Spleen (tissue), 11 donors: Measurements from ENCODE around the gene LOXL4. TPM values are rescaled to one million over a fixed set of nuclear protein-coding genes. Genes with fewer than 3 reads are reported as not detected.

ENCODE experiments used
- DNase-seq: peaks from one replicate; pipeline ENCODE4 v3.0.0-alpha.2; 2020
- H3K27ac ChIP-seq, 8 donors: fragments of 200-600 bp; sonication (generic) in 7 of 8; 1 replicate in 4 of 8; 2 replicates in 4 of 8; pipeline versions ENCODE4 v1.5.0 to v1.8.0; 2016 to 2021; ENCODE audit warnings: inconsistent platforms in 4 of 8, mild to moderate bottlenecking in 4 of 8, moderate library complexity in 1 of 8
- H3K27me3 ChIP-seq, 7 donors: fragments of 200-600 bp; sonication (generic) in 6 of 7; replicated peaks in 1 of 7; 1 replicate in 4 of 7; 2 replicates in 3 of 7; pipeline versions ENCODE4 v1.5.0 to v1.8.0; 2016 to 2021; ENCODE audit warnings: inconsistent platforms in 3 of 7, mild to moderate bottlenecking in 1 of 7
- H3K36me3 ChIP-seq, 6 donors: fragments of 200-600 bp; sonication (generic) in 5 of 6; 1 replicate in 4 of 6; 2 replicates in 2 of 6; pipeline versions ENCODE4 v1.5.0 to v1.8.0; 2016 to 2021; ENCODE audit warnings: inconsistent platforms in 2 of 6
- H3K4me1 ChIP-seq, 6 donors: fragments of 200-600 bp; sonication (generic) in 5 of 6; 1 replicate in 3 of 6; 2 replicates in 3 of 6; pipeline versions ENCODE4 v1.5.0 to v1.8.0; 2016 to 2021; ENCODE audit warnings: inconsistent platforms in 3 of 6
- H3K4me3 ChIP-seq, 8 donors: fragments of 200-600 bp; sonication (generic) in 7 of 8; 1 replicate in 4 of 8; 2 replicates in 4 of 8; pipeline versions ENCODE4 v1.5.0 to v1.8.0; 2016 to 2021; ENCODE audit warnings: inconsistent platforms in 4 of 8, mild to moderate bottlenecking in 4 of 8, moderate library complexity in 2 of 8
- H3K9me3 ChIP-seq, 8 donors: fragments of 200-600 bp; sonication (generic) in 7 of 8; 1 replicate in 4 of 8; 2 replicates in 4 of 8; pipeline versions ENCODE4 v1.5.0 to v1.8.0; 2016 to 2021; ENCODE audit warnings: inconsistent platforms in 4 of 8
- CTCF ChIP-seq, 11 experiments: fragments of 200-600 bp in 7 of 11; fragments of 450-650 bp in 4 of 11; sonication (generic) in 4 of 11; IDR thresholded peaks in 8 of 11; conservative IDR thresholded peaks in 3 of 11; 1 replicate in 7 of 11; 2 replicates in 4 of 11; pipeline versions ENCODE4 v1.4.0 to v1.8.0; 2016 to 2021; ENCODE audit warnings: antibody characterized with exemption in 11 of 11, inconsistent platforms in 4 of 11, mild to moderate bottlenecking in 1 of 11
- POLR2A ChIP-seq, 3 donors: fragments of 450-650 bp; IDR thresholded peaks; one replicate each; pipeline ENCODE4 v1.5.1; 2017; ENCODE audit warnings: antibody characterized with exemption in 3 of 3, mild to moderate bottlenecking in 1 of 3
- POLR2AphosphoS5 ChIP-seq, 3 donors: sonication (generic); formaldehyde crosslinking; IDR thresholded peaks; one replicate each; pipeline ENCODE4 v1.5.1; 2017; ENCODE audit warnings: antibody characterized with exemption in 3 of 3
- WGBS, 5 donors: extraction: QIAGEN DNeasy Blood & Tissue Kit in 3 of 5; methylation state at CpG; one replicate each; pipeline versions ENCODE4 v1.1.5 to v1.1.7; 2013 to 2018; 5-methylcytosine and 5-hydroxymethylcytosine counted together
- intact Hi-C: fragments of 100-400 bp; cut with DNase I; formaldehyde crosslinking; loops from one replicate; pipeline ENCODE4 v1.15.0; 2023; ENCODE audit warnings: low total_unique reads
- polyA plus RNA-seq, 3 donors: library from polyadenylated mRNA; stranded (reverse); fragments of 200-250 nt; gene quantifications; one replicate each; pipeline ENCODE4 v1.2.1, GENCODE V29; 2013
- total RNA-seq, 7 donors: library from RNA; depleted of rRNA in 3 of 7; stranded (reverse); fragments of >200 nt in 3 of 7; fragmentation: NEBNext Ultra II Directional in 4 of 7; extraction: Animal tissue kit (Norgen Biotek cat#: 25700) in 4 of 7; gene quantifications; one replicate each; pipeline versions ENCODE4 v1.1.0 to v1.2.1, GENCODE V29; 2016 to 2021
- donor health status: healthy with polysubstance abuse.
- donor health status: DM: no; HTN: no; CAD: no; lungs with moderate emphysema.
- donor health status: DM: no; HTN: no; CAD: no.
- donor health status: Bipolar disorder and iron deficiency.
- donor health status: healthy.
- donor health status: DM: no; HTN: no; CAD: no.
- donor health status: DM: yes; HTN: yes; CAD: no.

The LOXL4 gene
- total and polyA plus RNA-seq, 10 donors = 0.39 to 6.1 (median 1.7) TPM

- Histone ChIP-seq H3K4me1 (peaks cover 0 to 21% (median 10%) of the 10 kb centered on the region in 6 donors), H3K9me3 (no peaks in the 10 kb centered on the region), H3K4me3 (no peak overlapping the region), H3K36me3 (no peaks in the 10 kb centered on the region), H3K27ac (no peak overlapping the region), H3K27me3 (peaks cover 0 to 75% (median 8%) of the 10 kb centered on the region in 7 donors)
- 85 to 90% (median 88%) methylated on average over 8 of the region's 8 CpGs for WGBS, 5 donors
- no peak for TF ChIP-seq POLR2A (IDR thresholded peaks at IDR 0.05)
- no peak for TF ChIP-seq POLR2AphosphoS5 (IDR thresholded peaks at IDR 0.05)
- TF ChIP-seq CTCF (IDR thresholded peaks at IDR 0.05 in 8 of 11, conservative IDR thresholded peaks at IDR 0.05 in 3 of 11) = no peak
- no peak for DNase-seq
- intact Hi-C loops = loop anchor here (10.0 kb wide), 1 partner anchor 146 kb away; no protein-coding TSS in a partner anchor
These were observed 42.7 kb upstream of the LOXL4 start for GRCh38 chr10:98310701-98311100.

DNA sequence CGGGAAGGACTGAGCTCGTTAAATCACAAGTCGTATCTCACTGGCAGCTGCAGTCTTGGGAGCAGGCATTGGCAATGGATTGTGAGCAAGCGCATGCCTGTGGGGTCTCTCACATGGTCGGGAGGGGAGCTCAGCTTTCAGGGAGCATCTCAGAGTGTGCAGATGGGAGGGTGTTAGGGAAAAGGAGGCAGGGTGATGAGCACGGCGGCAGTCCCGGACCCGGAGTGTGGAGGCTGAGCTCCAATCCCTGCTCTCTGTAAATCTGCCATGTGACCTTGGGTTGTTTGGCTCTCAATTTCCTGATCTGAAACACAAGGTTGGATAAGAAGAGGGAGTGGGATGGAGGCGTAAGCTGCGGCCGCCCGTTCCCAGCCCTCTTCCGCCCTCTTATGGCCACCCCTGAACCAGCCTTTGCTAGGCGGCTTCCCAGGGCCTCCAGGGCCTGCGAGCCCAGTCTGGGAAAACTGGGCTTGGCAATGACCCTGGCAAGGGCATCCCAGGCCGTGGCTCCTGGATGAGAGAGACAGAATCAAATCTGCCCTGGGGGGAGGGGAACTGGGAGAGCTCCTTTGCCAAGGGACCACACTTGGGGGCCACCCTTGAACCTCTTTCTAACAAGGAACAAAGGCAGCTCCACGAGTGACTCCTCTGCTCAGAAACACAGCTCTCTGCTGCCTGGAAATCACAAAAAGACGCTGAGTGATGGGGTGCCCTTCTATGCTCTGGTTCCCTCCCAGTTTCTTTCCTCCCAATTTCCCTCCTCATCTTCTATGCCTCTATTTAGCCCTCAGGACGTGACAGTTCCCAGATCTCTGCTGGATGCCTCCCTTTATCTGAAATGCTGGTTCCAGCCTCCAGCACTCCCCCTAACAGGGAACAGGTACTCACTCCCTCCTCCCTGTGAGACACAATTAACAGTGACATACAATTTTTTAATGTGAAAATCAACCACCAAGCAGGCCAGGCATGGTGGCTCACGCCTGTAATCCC is 41.7 kb upstream of the LOXL4 start:
- no peak overlapping the region for H3K27ac ChIP-seq
- DNase-seq = no peak
- H3K36me3 ChIP-seq = no peaks in the 10 kb centered on the region
- H3K9me3 ChIP-seq = no peaks in the 10 kb centered on the region
- peak overlapping the region in 1 of 8 donors; percentile 32 for H3K4me3 ChIP-seq
- intact Hi-C loops = loop anchor here (10.0 kb wide), 1 partner anchor 145 kb away; no protein-coding TSS in a partner anchor
- TF ChIP-seq POLR2A (IDR thresholded peaks at IDR 0.05) (no peak), CTCF (IDR thresholded peaks at IDR 0.05 in 8 of 11, conservative IDR thresholded peaks at IDR 0.05 in 3 of 11) (peak; percentile 21 to 81 (median 61)), POLR2AphosphoS5 (IDR thresholded peaks at IDR 0.05) (peak in 2 of 3 donors; percentile 22 to 23)
- H3K4me1 ChIP-seq = peaks cover 0 to 12% (median 8%) of the 10 kb centered on the region in 6 donors
- 18 to 23% (median 20%) methylated on average over 21 of the region's 21 CpGs for WGBS, 5 donors
- peaks cover 0 to 73% (median 8%) of the 10 kb centered on the region in 7 donors for H3K27me3 ChIP-seq

- H3K9me3 ChIP-seq = no peaks in the 10 kb centered on the region
- peaks cover 0 to 9% (median 7%) of the 10 kb centered on the region in 6 donors for H3K4me1 ChIP-seq
- WGBS, 5 donors = 62 to 74% (median 68%) methylated on average over 13 of the region's 13 CpGs
- H3K27me3 ChIP-seq = peaks cover 0 to 76% (median 8%) of the 10 kb centered on the region in 7 donors
- H3K27ac ChIP-seq = no peak overlapping the region
- no peaks in the 10 kb centered on the region for H3K36me3 ChIP-seq
- H3K4me3 ChIP-seq = no peak overlapping the region
- intact Hi-C loops = no loop called here
- no peak for DNase-seq
- TF ChIP-seq CTCF (IDR thresholded peaks at IDR 0.05 in 8 of 11, conservative IDR thresholded peaks at IDR 0.05 in 3 of 11) (no peak), POLR2A (IDR thresholded peaks at IDR 0.05) (no peak), POLR2AphosphoS5 (IDR thresholded peaks at IDR 0.05) (no peak)
These were observed 40.8 kb upstream of the LOXL4 start for GRCh38 chr10:98308669-98309365.
